ENCODE measurements around the gene SLC43A3.

SLC43A3 gene

DNA sequence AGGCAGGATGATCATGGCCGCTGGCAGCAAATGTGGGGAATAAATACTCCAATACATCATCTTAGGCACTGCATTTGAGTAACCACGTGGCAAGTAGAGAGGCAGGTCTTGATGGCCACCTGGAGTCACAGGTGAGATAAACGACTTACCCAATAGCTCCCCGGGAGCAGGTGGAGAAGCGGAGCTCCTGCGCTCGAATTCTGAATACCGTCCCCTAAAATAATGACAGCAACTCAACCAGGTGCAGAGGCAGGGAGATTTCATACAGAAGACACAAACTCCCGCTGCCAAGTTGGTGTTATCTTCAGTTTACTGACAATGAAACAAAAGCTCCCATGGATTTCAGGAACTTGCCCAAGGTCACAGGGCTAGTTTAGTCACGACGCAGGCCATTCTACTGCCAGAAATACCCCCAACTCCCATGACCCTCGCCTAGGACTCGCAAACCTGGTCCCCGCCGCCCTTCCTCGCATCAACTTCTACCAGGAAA, 437 bp downstream of the SLC43A3 start:
- peak; percentile 78 for DNase-seq

DNA sequence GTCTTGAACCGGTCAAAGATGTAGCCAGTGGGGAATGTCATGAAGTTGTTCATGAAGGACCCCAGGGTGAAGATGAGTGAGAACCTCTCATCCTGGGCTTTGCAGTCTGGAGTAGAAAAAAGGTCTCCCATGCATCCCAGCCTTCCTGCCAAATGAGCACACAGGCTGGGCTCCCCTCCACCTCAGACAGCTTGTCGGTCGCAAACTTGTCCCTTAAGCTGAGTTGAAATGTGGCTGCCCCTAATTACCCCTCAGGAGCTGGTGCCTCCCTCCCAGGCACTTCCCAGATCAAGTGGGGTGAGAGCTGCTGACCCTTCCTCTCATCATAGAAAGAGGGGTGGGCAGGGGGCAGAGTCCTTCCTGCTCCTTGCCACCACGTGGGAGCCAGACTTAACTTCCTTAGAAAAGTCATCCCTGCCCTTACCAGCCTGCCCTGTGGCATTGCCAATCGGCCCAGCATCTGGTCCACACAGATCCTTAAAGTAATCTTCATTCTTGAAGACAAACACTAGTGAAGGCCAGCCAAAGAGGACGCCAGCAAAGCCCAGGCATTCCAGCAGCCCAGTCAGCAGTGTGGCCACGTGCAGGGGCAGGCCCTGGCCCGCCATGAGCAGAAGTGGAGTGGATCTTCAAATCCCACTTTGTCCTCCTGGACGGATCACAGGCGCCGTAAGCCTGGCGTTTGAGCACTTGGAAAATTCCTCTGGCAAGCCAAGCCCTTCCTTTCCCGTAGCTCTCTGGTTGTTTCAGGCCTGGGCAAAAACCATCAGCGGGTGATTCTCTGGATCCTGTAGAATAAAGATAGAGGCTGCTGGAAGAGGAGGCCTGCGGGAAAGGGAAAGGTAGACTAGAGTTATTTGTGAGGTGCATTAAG, 1.1 kb downstream of the SLC43A3 start:
- DNase-seq, result peak; percentile 55

DNA sequence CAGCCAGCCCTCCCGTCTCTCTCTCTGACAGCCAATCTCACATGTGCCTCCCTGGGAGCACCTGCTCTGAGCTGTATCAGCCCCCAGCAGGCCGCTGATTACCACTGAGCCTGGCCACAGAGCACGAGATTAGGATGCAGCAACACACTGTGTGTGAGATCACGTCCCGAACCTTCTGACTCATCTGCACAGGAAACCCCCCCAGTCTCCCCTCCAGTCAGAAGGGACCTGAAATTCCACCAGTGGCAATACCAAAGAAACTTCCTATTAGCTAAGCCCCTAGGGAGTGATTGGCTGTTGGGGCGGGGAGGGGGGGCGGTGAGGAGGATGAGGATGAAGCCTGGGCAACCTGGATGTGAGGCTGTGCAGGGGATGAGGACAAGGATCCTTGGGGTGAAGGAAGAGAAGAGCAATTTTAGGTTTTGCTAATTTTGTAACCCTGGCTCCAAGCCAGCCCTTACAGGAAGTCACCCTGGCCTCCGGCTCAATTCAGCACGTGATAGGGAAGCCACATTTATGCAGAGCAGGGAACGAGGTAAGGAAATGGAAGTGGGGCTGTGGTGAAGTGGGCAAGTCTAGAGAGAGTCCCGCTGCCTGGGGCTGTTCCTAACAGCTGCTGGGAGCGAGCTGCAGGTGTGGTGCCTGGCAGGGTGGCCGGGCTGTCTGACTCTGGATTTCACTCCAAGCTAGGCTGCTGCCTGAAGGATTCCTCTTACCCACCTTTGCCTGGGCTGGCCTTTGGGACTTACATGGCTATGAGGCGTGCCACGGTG, 1.9 kb downstream of the SLC43A3 start:
- peak; percentile 90 for DNase-seq

DNA sequence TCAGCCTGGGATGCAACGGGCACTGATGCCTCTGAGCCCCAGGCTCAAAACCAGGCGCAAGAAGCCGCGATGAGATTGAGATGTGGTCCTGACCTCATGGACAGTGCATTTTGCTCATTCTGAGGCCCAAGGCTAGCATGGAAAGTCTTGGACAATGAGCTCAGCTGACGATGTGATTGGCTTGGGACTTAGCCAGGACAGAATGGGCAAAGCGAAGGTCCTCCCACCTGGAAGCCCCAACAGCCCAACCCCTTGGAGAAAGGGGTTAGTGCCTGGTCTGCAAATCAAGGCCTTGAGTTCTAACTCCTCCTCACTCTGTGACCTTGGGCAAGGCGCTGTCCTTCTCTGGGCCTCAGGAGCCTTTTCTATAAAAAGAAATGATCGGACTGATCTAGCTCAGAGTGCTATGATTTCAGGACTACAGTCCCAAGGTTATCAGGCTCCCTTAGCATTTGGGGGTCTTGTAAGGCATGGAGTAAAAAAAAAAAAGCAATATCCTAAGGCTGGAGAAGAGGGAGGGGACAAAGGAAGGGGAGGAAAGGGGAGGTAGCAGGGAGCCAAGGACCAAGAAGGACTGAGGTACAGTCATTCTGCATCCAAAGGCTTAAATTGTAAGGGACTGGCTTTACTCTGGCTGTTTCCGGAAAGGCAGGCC, 2.7 kb downstream of the SLC43A3 start:
- no peak for DNase-seq

DNA sequence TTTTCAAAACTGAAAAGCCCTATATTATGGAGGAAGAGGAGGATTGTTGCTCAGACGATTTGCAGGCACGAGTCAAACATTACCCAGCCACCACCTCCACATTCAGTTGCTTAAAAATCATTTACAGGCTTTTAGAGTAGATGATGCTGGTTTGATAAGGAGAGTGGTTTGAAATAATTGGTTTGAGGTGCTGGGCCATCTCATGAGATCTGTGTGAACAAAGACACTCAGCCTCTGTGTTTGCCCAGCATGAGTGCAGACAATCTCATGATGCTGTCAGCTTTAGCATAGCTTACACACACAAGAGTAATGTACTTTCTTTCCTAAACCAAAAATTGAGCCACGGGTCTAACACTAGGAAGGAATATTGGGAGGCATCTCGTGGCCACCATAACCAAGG, 4.3 kb downstream of the SLC43A3 start:
- DNase-seq, result no peak

DNA sequence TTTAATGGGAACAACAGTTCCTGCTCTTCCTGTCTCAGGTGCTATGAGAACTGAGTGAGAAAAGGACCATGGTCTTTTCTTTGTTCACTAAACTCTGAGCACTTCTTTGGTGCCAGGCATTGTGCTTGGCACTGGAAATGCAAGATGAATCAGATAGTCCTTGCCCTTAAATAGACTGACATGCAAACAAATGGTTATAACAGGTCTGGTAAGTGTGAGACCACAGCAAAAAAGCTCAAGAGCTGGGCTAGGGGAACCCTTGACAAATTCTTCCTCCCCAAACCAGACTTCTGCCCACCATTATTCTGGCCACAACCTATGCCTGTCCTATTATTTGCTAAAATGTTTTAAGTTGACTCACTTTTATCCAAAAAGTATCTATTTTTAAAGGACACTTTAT, 5.1 kb downstream of the SLC43A3 start:
- DNase-seq, result no peak

DNA sequence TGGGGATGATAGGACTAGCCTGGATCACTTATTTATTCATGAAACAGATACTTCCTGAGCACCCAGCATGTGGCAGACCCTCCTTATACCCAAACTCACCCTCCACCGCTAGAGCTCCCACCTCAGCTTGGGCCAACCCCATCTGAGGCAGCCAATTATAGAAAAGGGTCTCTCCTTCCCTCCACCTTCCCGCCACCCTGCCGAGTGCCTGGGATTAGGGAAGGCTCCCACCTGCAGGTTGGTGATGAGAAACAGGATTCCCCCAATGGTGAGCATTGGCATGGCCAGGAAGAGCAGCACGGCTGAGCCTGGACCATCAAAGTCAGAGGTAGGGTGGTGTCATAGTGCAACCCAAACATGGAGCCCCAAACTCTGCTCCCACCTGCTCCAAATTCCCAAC, 5.9 kb downstream of the SLC43A3 start:
- no peak for DNase-seq

DNA sequence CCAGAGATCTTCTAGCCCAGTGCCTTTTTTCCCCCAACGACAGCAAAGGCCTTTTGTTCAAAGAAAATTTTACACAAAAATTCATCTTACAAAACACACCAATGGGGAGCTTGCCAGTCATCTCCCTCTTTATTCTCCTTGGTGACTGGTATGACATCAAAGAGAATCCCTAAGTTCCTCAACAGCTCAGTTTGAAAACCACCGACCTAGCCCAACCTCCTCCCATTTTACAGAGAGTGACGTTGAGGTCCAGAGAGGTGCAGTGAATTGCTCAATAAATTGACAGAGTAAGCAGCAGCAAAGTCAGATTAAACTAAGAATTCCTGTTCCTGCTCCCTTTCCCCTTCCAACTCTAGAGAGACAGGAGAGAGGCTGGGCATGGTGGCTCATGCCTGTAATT, 7.8 kb downstream of the SLC43A3 start:
- DNase-seq, result no peak

DNA sequence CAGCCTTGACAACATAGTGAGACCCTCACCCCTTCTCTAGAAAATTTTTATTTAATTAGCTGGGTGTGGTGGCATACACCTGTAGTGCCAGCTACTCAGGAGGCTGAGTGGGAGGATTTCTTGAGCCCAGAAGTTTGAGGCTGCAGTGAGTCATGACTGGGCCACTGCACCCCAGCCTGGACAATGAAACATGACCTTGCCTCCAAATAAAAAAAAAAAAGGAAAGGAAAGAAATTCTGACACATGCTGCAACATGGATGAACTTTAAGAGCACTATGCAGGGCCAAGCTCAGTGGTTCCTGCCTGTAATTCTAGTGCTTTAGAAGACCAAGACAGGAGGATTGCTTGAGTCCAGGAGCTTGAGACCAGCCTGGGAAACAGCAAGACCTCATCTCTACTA, 8.8 kb downstream of the SLC43A3 start:
- no peak for DNase-seq

DNA sequence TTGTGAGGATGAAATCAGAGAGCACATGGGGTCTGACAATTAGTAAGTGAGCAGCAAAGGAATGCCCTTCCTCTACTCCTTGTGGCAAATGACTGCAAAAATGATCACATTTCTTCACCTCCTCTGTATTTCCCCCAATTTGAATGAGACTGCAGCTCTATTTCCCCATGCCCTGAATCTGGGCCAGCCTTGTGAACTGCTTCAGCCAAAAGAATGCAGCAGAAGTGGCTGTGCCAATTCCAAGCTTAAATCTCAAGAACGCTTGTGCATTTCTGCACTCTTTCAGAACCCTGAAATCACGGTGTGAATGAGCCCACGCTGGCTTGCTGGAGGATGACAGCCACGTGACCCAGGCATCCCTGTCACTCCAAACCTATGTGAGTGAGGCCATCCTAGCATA, 9.9 kb downstream of the SLC43A3 start:
- no peak for DNase-seq

DNA sequence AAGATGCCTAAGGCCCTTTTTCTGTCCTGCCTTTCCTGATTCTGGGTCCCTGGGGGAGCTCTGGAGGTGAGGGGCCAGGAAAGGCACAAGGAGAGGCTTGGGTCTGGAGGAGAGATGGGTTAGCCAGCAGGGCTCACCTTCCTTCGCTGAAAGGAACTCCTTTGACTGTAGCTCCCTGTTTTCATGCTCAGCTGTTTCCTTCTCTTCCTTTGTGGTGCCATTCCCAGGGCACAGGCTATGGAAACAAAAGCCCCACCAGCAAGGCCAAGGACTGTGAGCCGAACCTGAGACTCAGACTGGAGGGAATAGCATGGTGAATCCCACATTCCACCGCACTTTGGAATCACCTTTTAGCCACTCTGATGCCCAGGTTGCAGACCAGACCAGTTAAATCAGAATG, 10.5 kb downstream of the SLC43A3 start:
- no peak for DNase-seq

DNA sequence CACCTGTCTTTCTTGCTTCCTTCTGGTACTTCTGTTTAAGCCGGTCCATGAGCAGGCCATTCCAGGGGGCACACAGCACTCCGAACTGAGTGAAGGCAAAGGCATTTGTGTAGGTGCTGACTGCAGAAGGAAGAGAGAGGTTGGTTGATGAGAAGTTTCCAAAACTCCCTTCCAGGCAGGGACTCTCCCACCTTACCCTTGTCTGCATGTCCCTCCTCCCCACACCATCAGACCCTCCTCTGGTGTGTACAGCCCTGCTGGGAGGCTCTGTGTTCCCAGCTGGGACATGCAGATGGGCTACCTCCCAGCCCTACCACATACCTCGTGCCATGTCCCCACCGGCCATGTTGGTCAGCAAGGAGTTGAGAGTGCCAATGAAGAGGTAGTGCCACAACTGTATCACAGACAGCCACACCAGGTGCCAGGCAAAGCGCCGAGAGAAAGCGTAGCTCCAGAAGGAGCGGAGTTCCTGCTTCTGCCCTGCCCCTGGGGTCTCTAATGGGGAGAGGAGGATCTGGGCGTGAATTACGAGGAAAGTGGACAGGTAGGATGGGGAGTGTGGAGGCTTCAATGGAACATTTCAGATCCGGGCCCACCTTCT, 12.2 kb downstream of the SLC43A3 start:
- DNase-seq, result no peak

DNA sequence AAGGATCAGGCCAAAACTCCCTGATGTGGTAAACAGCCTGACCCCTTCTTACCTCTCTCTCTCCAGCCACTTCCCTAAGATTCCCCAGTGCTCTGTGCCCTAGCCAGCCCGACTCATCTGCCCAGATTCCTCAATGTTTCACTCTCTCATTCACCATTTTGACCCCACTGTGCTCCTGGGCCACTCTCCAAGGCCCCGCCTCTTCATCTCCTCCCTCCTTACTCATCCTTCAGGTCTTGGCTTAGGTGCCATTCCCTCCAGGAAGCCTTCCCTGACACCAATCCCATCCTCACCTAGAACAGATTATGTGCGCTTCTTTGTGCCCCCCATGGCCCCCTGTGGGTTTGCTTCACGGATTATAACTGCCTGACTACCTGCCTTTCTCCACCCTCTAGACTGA, 13.2 kb downstream of the SLC43A3 start:
- DNase-seq, result no peak

DNA sequence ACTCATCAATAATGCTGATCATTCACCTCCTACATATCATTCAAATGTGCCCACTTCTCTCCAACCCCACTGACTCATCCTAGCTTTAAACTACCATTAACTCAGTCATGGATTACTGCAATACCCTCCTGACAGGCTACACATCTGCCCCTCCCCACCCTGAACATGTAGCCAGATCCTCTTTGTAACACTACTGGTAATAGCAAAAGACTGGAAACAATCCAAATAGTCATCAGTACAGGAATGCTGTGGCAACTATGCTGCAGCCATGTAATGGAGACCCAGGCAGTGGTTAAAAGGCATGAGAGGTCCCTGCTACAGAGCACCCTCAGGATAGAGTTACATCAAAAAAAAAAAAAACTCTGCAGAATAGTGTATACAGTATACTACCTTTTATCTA, 16.6 kb downstream of the SLC43A3 start:
- DNase-seq, result no peak

DNA sequence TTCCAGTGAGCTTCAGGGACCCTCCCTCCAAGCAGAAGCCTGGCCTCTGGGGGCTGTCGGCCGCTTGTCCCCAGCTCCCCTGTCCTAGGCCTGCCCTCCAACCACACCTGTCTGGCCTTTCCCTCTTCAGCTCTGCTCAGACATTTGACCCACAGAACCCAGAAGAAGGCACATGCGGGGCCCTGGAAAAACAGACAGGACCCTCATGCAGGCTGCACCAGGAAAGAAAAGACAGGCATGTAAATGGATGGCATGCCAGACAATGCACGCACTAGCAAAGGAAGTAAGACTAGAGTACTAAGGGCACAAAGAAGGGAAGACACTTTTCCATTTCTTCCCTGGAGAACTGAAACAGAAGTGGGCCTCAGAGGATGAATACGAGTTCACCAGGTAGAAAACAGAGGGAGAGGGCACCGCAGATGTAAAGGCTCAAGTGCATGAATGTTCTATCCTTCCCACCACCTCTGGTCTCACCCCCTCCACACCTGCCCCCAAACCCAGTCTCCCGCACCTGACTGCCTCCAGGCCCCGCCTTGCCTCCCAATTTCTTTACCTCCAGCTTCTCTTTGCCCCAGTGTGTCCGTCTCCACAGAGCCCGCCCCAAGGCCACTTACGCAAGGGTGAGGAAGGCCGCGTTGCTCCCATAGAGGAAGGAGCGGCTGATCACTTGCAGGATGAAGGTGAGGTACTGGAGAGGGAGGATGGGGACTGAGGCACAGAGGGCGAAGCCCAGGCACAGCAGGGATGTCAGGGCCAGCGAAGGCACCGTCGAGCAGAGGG, 17.4 kb downstream of the SLC43A3 start:
- DNase-seq, result no peak

DNA sequence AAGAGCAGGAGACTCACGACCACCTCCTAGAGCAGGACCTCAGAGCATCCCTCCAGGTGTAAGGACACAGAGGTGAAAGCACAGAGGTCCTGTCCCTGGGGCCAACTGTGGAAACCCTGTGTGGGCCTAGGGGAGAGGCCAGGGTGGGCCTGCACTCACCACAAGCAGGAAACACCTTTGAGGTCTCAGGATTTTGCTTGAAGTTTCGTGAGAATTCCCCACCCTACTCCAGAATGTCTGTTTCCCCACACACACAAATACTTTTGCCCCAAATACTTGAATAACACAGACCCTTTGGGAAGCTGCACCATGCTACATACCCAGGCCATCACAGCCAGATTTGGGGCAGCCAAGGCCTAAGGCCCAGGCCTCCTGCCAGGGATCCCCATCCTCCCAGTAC, 18.1 kb downstream of the SLC43A3 start:
- DNase-seq, result no peak

DNA sequence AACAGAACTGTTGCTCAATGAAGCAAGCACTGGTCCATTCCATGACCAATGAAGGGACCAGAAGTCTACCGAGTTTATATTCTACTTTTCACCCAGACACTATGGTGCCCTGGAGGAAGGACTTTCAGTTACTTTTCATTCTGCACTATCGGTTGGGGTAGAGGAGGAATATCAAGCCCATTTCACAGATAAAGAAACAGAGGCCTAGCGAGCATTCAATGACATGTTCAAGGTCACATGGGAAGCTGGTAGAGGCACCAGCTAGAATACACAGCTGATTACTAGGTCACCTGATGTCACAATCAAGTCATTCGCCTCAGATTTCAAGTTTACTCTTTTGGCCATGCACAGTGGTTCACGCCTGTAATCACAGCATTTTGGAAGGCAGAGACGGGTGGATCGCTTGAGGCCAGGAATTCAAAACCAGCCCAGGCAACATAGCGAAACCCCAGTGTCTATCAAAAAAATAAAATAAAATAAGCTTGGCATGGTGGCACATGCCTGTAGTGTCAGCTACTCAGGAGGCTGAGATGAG, 18.9 kb downstream of the SLC43A3 start:
- no peak for DNase-seq

DNA sequence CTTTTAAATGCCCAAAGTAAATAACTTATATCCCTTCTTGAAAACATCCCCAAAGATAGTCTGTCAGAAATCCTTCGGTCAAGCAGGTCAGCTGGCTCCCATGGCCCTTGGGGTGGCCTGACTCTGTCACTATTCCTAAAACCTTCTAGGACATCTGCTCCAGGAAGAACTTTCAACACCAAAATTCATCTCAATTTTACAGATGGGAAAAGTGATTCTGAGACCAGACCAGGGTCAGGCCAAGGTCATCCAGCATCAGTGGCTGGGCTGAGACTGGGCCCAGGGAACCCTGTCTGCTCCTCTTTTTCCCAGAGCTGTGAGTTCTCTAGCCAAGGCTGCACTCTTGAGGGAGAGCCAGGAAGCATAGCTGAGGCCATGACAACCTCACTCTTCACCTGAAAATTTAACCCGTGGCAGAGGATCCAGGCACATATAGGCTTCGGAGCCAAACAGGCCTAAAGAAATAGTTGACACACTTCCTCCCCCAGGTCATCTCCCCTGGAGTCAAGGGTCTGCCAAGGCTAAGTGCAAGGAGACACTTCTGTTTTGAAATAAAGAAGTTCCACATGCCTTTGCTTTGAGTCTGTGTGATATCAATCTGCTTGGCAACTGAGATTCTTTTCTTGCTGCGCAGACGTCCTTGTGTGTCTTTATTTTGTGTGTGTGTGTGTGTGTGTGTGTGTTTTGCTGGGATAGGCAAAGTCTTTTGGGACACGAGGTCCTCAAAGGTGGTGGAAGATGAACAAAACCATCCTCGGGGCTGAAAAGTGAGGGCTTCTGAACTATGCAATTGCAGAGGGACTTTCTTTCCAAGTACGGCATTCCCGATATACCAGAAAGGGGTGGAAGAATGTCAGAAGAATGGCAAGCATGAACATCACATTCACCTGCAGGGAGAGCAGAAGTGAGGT, 19.7 kb downstream of the SLC43A3 start:
- no peak for DNase-seq

DNA sequence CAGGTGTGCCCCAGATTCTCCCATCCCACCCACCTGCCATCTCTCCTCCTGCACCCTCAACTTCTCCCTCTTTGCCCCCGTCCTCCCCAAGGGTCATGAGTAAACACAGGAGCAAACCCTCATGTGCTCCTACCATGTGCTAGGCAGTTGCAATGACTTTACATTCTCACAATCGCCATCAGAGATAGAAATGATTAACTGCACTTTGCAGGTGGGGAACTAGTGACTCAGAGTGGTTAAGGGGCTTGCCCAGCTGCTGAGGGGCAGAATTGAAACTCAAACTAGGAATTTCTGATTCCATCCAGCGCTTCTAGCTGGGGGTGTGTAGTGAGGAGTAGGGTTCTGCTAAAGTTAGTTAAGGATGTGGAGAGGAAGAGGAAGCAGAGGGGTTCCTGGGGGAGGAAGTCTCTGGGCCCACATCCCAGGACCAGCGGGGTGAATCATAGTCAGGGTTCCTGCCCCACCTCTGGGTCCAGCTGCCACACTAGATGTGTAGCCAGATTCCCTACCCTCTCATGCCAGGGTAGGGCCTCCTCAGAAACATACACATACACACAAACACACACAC, 20.5 kb downstream of the SLC43A3 start:
- DNase-seq, result no peak

DNA sequence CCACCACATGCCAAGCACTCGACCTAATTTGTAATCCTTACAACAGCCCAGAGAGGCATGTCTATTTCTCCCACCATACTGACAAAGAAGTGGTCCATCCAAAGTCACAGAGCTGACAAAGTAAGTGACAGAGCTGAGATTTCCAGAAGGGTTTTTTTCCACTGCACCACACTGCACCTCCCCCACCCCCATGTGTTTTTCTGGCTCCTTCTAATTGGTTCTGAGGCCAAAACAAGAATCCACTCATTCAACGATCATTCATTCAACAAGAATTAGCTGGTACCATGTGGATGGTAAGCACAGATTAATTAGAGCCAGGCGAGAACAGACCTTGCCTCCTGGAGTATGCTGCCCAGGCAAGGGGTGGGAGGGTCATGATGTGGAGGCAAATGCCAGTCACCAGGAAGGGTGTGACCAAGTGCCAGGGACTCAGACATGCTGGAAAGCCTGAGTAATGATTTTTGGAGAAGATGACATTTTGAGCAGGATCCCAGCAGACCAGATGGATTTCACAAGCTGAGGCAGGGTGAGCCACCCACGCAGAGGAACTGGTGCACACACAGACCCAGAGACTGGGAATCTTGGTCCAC, 21.6 kb downstream of the SLC43A3 start:
- no peak for DNase-seq

Measured in RPMI8226 (cell line).